ENCODE measurements around the gene NHP2.

NHP2 gene

GRCh38 chr5:178176791-178177190 is 23.1 kb upstream of the NHP2 start:
- DNase-seq (ENCODE audit: low read depth, low spot score), result no peak

GRCh38 chr5:178174456-178174855 is 20.8 kb upstream of the NHP2 start:
- no peak for DNase-seq (ENCODE audit: low read depth, low spot score)

- DNase-seq (ENCODE audit: low read depth, low spot score), result no peak
Measured at GRCh38 chr5:178170455-178170854, 16.8 kb upstream of the NHP2 start.

- DNase-seq (ENCODE audit: low read depth, low spot score), result no peak
Measured at GRCh38 chr5:178165581-178165980, 11.9 kb upstream of the NHP2 start.

- peak; percentile 37 for DNase-seq (ENCODE audit: low read depth, low spot score)
Measured at GRCh38 chr5:178163772-178164735, 10.4 kb upstream of the NHP2 start.

GRCh38 chr5:178162481-178162880 is 8.8 kb upstream of the NHP2 start:
- DNase-seq (ENCODE audit: low read depth, low spot score), result no peak

GRCh38 chr5:178160176-178160575 is 6.5 kb upstream of the NHP2 start:
- no peak for DNase-seq (ENCODE audit: low read depth, low spot score)

GRCh38 chr5:178155065-178155464 is 1.4 kb upstream of the NHP2 start:
- no peak for DNase-seq (ENCODE audit: low read depth, low spot score)

- DNase-seq (ENCODE audit: low read depth, low spot score), result no peak
Measured at GRCh38 chr5:178152491-178153444, 917 bp downstream of the NHP2 start.

GRCh38 chr5:178150977-178151734 is 2.5 kb downstream of the NHP2 start:
- no peak for DNase-seq (ENCODE audit: low read depth, low spot score)

- DNase-seq (ENCODE audit: low read depth, low spot score), result no peak
Measured at GRCh38 chr5:178149199-178149932, 4.3 kb downstream of the NHP2 start.

GRCh38 chr5:178147406-178147805 is 6.3 kb downstream of the NHP2 start:
- no peak for DNase-seq (ENCODE audit: low read depth, low spot score)

GRCh38 chr5:178145965-178146820 is 7.5 kb downstream of the NHP2 start:
- no peak for DNase-seq (ENCODE audit: low read depth, low spot score)

GRCh38 chr5:178143901-178144300 is 9.8 kb downstream of the NHP2 start:
- no peak for DNase-seq (ENCODE audit: low read depth, low spot score)

- no peak for DNase-seq (ENCODE audit: low read depth, low spot score)
Measured at GRCh38 chr5:178143246-178143645, 10.4 kb downstream of the NHP2 start.

GRCh38 chr5:178142642-178143041 is 11.0 kb downstream of the NHP2 start:
- DNase-seq (ENCODE audit: low read depth, low spot score), result no peak

GRCh38 chr5:178141550-178141949 is 12.1 kb downstream of the NHP2 start:
- no peak for DNase-seq (ENCODE audit: low read depth, low spot score)

- DNase-seq (ENCODE audit: low read depth, low spot score), result no peak
Measured at GRCh38 chr5:178137991-178138390, 15.7 kb downstream of the NHP2 start.

- DNase-seq (ENCODE audit: low read depth, low spot score), result no peak
Measured at GRCh38 chr5:178136990-178137389, 16.7 kb downstream of the NHP2 start.

- no peak for DNase-seq (ENCODE audit: low read depth, low spot score)
Measured at GRCh38 chr5:178131446-178131996, 22.2 kb downstream of the NHP2 start.

All from smooth muscle cell of the brain vasculature (primary cell).